ENCODE results near the gene UBE2J1. TPM values are rescaled to one million over a fixed set of nuclear protein-coding genes. Genes with fewer than 3 reads are reported as not detected.

UBE2J1 gene
- total RNA-seq, 1 experiment from 2014 or later, result 23.3 TPM

DNA sequence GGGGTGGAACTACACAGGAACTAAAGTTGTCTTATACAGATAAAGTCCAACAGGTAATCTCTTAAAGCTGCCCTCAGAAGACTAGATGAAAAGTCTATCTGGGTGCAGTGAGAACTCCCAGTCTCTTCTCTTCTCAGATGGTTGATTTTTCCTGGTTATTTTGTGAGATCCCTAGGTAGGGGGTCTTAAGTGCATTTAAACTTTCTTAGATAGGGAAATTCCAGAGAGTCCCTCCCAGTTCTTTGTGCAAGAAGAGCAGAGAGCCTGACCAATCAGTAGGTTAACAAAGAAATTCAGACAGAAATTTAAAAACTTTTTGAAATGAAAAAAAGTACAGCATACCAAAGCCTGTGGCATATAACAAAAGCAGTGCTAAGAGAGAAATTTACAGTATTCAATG is 35.5 kb downstream of the UBE2J1 start (continued):
- TF ChIP-seq, protein P1, sequence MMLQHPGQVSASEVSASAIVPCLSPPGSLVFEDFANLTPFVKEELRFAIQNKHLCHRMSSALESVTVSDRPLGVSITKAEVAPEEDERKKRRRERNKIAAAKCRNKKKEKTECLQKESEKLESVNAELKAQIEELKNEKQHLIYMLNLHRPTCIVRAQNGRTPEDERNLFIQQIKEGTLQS (IDR thresholded peaks at IDR 0.05), result no peak
- no peak for TF ChIP-seq TCF7L2 (IDR thresholded peaks at IDR 0.05; ENCODE audit: borderline replicate concordance, extremely low read depth, insufficient read depth, insufficient read length)
- no peak for TF ChIP-seq JUND (IDR thresholded peaks at IDR 0.05)
- TF ChIP-seq POLR2A (IDR thresholded peaks at IDR 0.05; ENCODE audit: borderline replicate concordance, extremely low read depth, insufficient read depth, insufficient read length), result no peak
- no peak for TF ChIP-seq EZH2phosphoT487 (IDR thresholded peaks at IDR 0.05; ENCODE audit: borderline replicate concordance)
- TF ChIP-seq EZH2 (IDR thresholded peaks at IDR 0.05), result no peak
- TF ChIP-seq CBX3 (IDR thresholded peaks at IDR 0.05; ENCODE audit: low read depth), result no peak

DNA sequence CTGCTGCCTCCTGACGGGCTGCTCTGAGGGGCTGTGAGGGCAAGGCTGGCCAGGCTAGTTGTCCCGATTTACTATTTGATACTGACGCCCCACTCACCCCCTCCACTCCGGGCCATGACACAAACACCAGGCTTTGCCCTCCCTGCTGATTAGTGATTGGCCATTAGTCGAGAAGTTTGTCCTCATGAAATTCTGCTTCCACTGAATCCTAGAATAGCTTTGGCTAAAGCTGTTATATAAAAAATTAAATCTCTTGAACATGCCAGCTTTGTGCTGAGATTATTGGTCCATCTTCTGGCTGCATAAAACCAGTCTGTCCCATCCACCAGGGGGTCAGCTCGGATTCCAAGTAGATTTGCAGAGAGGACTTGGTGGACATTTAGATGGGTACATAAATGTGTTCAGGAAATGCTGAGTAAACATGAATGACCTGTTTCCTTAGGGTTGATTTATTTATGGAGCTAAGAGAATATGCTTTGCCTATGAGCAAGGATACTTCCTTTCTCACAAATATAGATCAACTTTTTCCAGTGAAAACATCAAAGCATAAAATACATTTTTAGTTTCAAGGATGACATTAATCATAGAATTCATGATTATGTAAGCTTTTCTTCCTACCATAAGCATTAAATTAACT is 37.2 kb downstream of the UBE2J1 start, which contains the start of gene GABRR2:
Gene GABRR2, minus strand, starts transcription at position 51 of the 637 bp plus-strand sequence. CDS start 134 bp downstream, outside the sequence.
- POLR2A ChIA-PET, result no interaction called here

More for the DNA sequence above, 37.2 kb downstream of the UBE2J1 start, which contains the start of gene GABRR2:
- DNase-seq (ENCODE audit: low read depth, low spot score) (no peak), ATAC-seq (no peak)
- H3K9me3 ChIP-seq (ENCODE audit: control insufficient read depth in 1 of 2, insufficient read depth in 1 of 2, low read depth in 1 of 2, low read length in 2 of 2), result no peaks in the 10 kb centered on the region
- no TSS peak for BruUV-seq (replicated peaks)
- no peak within 1 kb of the TSS for H3K9ac ChIP-seq (ENCODE audit: low read length)
- H4K20me1 ChIP-seq (ENCODE audit: insufficient read depth), result no peaks in the 10 kb centered on the region
- H3K27me3 ChIP-seq (ENCODE audit: insufficient read depth, low read length), result no peaks in the 10 kb centered on the region
- no peak within 1 kb of the TSS for H3K4me2 ChIP-seq (ENCODE audit: low read length)
- RAD21 ChIA-PET (ENCODE audit: low non-redundant PET in 1 of 2, low total read pairs in 2 of 2, uncharacterized antibody in 2 of 2, unreplicated experiment in 2 of 2), result no interaction called here
- no peak within 1 kb of the TSS for H2AFZ ChIP-seq (ENCODE audit: low read depth, low read length, poor library complexity, severe bottlenecking)
- CTCF ChIA-PET, result no interaction called here
- peaks cover 5 to 22% of the 10 kb centered on the region in 2 experiments; a peak in 2 of 4 replicates for H3K4me1 ChIP-seq (ENCODE audit: control insufficient read depth in 1 of 2, insufficient read depth in 2 of 2, low read length in 2 of 2)
- H3K4me3 ChIP-seq (replicated peaks in 1 of 2; ENCODE audit: low read depth in 1 of 2, low read length in 2 of 2), result no peak within 1 kb of the TSS
- TF ChIP-seq POLR2AphosphoS5 (IDR thresholded peaks at IDR 0.05; ENCODE audit: low read depth, low read length) (no peak), ZFX (IDR thresholded peaks at IDR 0.05) (no peak), YY1 (IDR thresholded peaks at IDR 0.05; ENCODE audit: extremely low read depth, insufficient replicate concordance, low read depth, low read length) (no peak), EZH2phosphoT487 (IDR thresholded peaks at IDR 0.05; ENCODE audit: borderline replicate concordance) (no peak), POLR2A (IDR thresholded peaks at IDR 0.05; ENCODE audit: borderline replicate concordance, extremely low read depth, insufficient read depth, insufficient read length) (no peak), CEBPB (IDR thresholded peaks at IDR 0.05; ENCODE audit: low read depth) (no peak), SRF (IDR thresholded peaks at IDR 0.05; ENCODE audit: low read depth) (no peak), FOSL1 (IDR thresholded peaks at IDR 0.05; ENCODE audit: low read depth) (no peak), JUND (IDR thresholded peaks at IDR 0.05) (no peak), SP1 (IDR thresholded peaks at IDR 0.05; ENCODE audit: low read depth) (no peak)
- TF ChIP-seq, protein P2, sequence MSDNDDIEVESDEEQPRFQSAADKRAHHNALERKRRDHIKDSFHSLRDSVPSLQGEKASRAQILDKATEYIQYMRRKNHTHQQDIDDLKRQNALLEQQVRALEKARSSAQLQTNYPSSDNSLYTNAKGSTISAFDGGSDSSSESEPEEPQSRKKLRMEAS (IDR thresholded peaks at IDR 0.05), result no peak
- TF ChIP-seq, protein P3, sequence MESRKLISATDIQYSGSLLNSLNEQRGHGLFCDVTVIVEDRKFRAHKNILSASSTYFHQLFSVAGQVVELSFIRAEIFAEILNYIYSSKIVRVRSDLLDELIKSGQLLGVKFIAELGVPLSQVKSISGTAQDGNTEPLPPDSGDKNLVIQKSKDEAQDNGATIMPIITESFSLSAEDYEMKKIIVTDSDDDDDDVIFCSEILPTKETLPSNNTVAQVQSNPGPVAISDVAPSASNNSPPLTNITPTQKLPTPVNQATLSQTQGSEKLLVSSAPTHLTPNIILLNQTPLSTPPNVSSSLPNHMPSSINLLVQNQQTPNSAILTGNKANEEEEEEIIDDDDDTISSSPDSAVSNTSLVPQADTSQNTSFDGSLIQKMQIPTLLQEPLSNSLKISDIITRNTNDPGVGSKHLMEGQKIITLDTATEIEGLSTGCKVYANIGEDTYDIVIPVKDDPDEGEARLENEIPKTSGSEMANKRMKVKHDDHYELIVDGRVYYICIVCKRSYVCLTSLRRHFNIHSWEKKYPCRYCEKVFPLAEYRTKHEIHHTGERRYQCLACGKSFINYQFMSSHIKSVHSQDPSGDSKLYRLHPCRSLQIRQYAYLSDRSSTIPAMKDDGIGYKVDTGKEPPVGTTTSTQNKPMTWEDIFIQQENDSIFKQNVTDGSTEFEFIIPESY (IDR thresholded peaks at IDR 0.05; ENCODE audit: extremely low read depth, insufficient replicate concordance, low read length), result no peak
- H3K9me2 ChIP-seq (ENCODE audit: insufficient read depth), result no peaks in the 10 kb centered on the region
- H3K27ac ChIP-seq (ENCODE audit: low read depth, low read length), result no peak within 1 kb of the TSS
- H3K79me2 ChIP-seq (ENCODE audit: insufficient read depth, low read length), result no peaks in the 10 kb centered on the region
- H3K36me3 ChIP-seq (ENCODE audit: control insufficient read depth in 1 of 2, insufficient read depth in 2 of 2, low read length in 2 of 2), result no peaks in the 10 kb centered on the region
- intact Hi-C loops (cut with micrococcal nuclease), result no loop called here
